ENCODE measurements around the gene FOLR3.
"Not testable (repeated sequence)": the region's sequence is repeated elsewhere in the genome, so short reads cannot be mapped to it uniquely, and the experiment has no call there.

Gene FOLR3

GRCh38 chr11:72169046-72169555 lies 33.6 kb downstream of the FOLR3 start:
- DNase-seq, result not testable (repeated sequence)

GRCh38 chr11:72169754-72170153 lies 34.2 kb downstream of the FOLR3 start:
- not testable (repeated sequence) for DNase-seq

- not testable (repeated sequence) for DNase-seq
These were observed 36.5 kb downstream of the FOLR3 start for GRCh38 chr11:72172043-72172442.

- no peak for DNase-seq
These were observed 37.8 kb downstream of the FOLR3 start for GRCh38 chr11:72173291-72173690.

- no peak for DNase-seq
These were observed 39.0 kb downstream of the FOLR3 start for GRCh38 chr11:72174302-72175070.

GRCh38 chr11:72177656-72178055 lies 42.1 kb downstream of the FOLR3 start:
- no peak for DNase-seq

GRCh38 chr11:72179049-72179803 lies 43.7 kb downstream of the FOLR3 start:
- DNase-seq, result no peak

- no peak for DNase-seq
These were observed 44.4 kb downstream of the FOLR3 start for GRCh38 chr11:72179804-72180396.

- not testable (repeated sequence) for DNase-seq
These were observed 45.5 kb downstream of the FOLR3 start for GRCh38 chr11:72180892-72181552.

GRCh38 chr11:72181553-72181958 lies 46.0 kb downstream of the FOLR3 start:
- peak; percentile 34 for DNase-seq

GRCh38 chr11:72188267-72188666 lies 52.7 kb downstream of the FOLR3 start:
- no peak for DNase-seq

All from NCI-H69 (cell line).